Stimulated activated naive B cell treated with anti-CD40 and anti-IgM and Interleukin-4, amounts not matched to agents 10 μg/mL and 1 μg/mL and 100 μg/mL, for 72 hours (primary cell): ENCODE measurements around the gene GMDS.

ENCODE experiments used
- ATAC-seq, 2 donors: fragments of 150-1000 bp; cut with Tn5 transposase; replicated peaks; 2 replicates each; pipeline ENCODE4 v1.10.0; 2021; ENCODE audit warnings: moderate library complexity in 1 of 2
- DNase-seq: peaks from one replicate; pipeline ENCODE4 v3.0.0; 2021
- H3K27ac Mint-ChIP-seq: one replicate; pipeline ENCODE4 v1.8.0; 2022; ENCODE audit warnings: mild to moderate bottlenecking, mixed read lengths
- H3K27me3 Mint-ChIP-seq, 2 donors: one replicate each; pipeline ENCODE4 v1.8.0; 2022; ENCODE audit warnings: mixed read lengths in 2 of 2
- H3K36me3 Mint-ChIP-seq, 2 donors: one replicate each; pipeline ENCODE4 v1.8.0; 2022; ENCODE audit warnings: mixed read lengths in 2 of 2, mild to moderate bottlenecking in 1 of 2
- H3K4me1 Mint-ChIP-seq, 2 donors: one replicate each; pipeline ENCODE4 v1.8.0; 2022; ENCODE audit warnings: mixed read lengths in 2 of 2, mild to moderate bottlenecking in 1 of 2
- H3K4me3 Mint-ChIP-seq, 2 donors: one replicate each; pipeline ENCODE4 v1.8.0; 2022; ENCODE audit warnings: mild to moderate bottlenecking in 2 of 2, mixed read lengths in 2 of 2, moderate library complexity in 1 of 2
- H3K9me3 Mint-ChIP-seq, 2 donors: one replicate each; pipeline ENCODE4 v1.8.0; 2022; ENCODE audit warnings: mixed read lengths in 2 of 2, mild to moderate bottlenecking in 1 of 2

Gene GMDS

DNA sequence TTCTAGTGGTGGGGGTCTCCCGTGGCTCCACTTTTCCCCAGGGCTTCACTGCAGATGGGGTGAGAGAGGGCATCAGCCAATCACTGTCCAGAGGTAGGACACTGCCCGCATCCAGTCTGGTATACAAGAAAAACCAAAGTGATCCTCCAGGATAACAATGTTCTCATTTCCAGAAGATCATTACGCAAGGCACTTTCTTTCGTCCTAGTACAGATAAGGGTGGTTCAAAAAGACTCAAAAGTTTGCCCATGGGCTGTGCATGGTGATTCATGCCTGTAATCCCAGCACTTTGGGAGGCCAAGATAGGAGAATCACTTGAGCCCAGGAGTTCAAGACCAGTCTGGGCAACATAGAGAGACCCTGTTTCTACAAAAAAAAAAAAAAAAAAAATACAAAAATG lies 16.4 kb downstream of the GMDS start:
- no peaks in the 10 kb centered on the region for H3K9me3 Mint-ChIP-seq
- no peak overlapping the region for H3K27ac Mint-ChIP-seq
- no peaks in the 10 kb centered on the region for H3K27me3 Mint-ChIP-seq
- H3K4me1 Mint-ChIP-seq = peaks cover 22 to 28% of the 10 kb centered on the region in 2 donors
- H3K36me3 Mint-ChIP-seq = peaks cover 0 to 3% of the 10 kb centered on the region in 2 donors
- no peak for DNase-seq
- no peak for ATAC-seq
- H3K4me3 Mint-ChIP-seq = no peak overlapping the region

GRCh38 chr6:2228392-2228791 lies 17.0 kb downstream of the GMDS start:
- Mint-ChIP-seq H3K9me3 (no peaks in the 10 kb centered on the region), H3K36me3 (no peaks in the 10 kb centered on the region), H3K27ac (no peak overlapping the region), H3K4me3 (no peak overlapping the region), H3K4me1 (peaks cover 26 to 28% of the 10 kb centered on the region in 2 donors), H3K27me3 (no peaks in the 10 kb centered on the region)
- ATAC-seq (no peak), DNase-seq (no peak)

DNA sequence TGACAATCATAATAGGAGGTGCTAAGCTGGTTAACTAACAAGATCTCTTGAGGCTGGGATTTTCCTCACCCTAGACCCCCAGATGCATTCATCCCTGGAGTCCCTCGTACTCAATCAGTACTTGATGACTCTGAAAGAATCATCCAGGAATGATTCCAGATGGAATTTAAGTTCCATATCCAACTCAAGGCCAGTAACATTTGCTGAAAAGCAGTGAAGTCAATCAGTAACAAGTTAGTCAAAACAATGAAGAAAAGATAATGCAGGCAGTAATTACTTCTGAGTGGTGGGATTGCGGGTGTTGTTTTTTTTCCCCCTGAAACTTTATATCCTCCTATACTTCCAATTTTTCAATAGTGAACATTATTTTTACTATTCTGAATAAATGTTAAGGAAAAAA lies 18.6 kb downstream of the GMDS start:
- Mint-ChIP-seq H3K9me3 (no peaks in the 10 kb centered on the region), H3K36me3 (no peaks in the 10 kb centered on the region)

GRCh38 chr6:2225422-2226392 lies 19.7 kb downstream of the GMDS start:
- Mint-ChIP-seq H3K27ac (no peak overlapping the region), H3K36me3 (no peaks in the 10 kb centered on the region), H3K9me3 (no peaks in the 10 kb centered on the region), H3K27me3 (no peaks in the 10 kb centered on the region), H3K4me3 (no peak overlapping the region), H3K4me1 (peaks cover 22 to 23% of the 10 kb centered on the region in 2 donors)
- DNase-seq = no peak
- ATAC-seq = no peak

More for the DNA sequence above, 18.6 kb downstream of the GMDS start:
- Mint-ChIP-seq H3K27me3 (no peaks in the 10 kb centered on the region), H3K4me1 (peaks cover 24 to 26% of the 10 kb centered on the region in 2 donors), H3K4me3 (no peak overlapping the region), H3K27ac (no peak overlapping the region)
- DNase-seq (no peak), ATAC-seq (no peak)

- Mint-ChIP-seq H3K27me3 (no peaks in the 10 kb centered on the region), H3K4me3 (no peak overlapping the region), H3K27ac (no peak overlapping the region), H3K36me3 (no peaks in the 10 kb centered on the region), H3K9me3 (no peaks in the 10 kb centered on the region), H3K4me1 (peaks cover 17 to 20% of the 10 kb centered on the region in 2 donors)
- ATAC-seq = no peak
- DNase-seq = no peak
Measured at GRCh38 chr6:2224847-2225382, 20.5 kb downstream of the GMDS start.

- H3K27ac Mint-ChIP-seq = peak overlapping the region; percentile 82
- H3K9me3 Mint-ChIP-seq = no peaks in the 10 kb centered on the region
- no peaks in the 10 kb centered on the region for H3K36me3 Mint-ChIP-seq
- no peaks in the 10 kb centered on the region for H3K27me3 Mint-ChIP-seq
- ATAC-seq = peak; percentile 38 to 63
- no peak for DNase-seq
- H3K4me3 Mint-ChIP-seq = peak overlapping the region; percentile 77 to 85
- H3K4me1 Mint-ChIP-seq = peaks cover 13 to 16% of the 10 kb centered on the region in 2 donors
Measured at GRCh38 chr6:2222275-2222842, 23.0 kb downstream of the GMDS start.

- ATAC-seq = peak; percentile 77 to 84
- DNase-seq = no peak
- no peaks in the 10 kb centered on the region for H3K9me3 Mint-ChIP-seq
- peak overlapping the region; percentile 82 for H3K27ac Mint-ChIP-seq
- peaks cover 13 to 17% of the 10 kb centered on the region in 2 donors for H3K4me1 Mint-ChIP-seq
- peak overlapping the region; percentile 77 to 85 for H3K4me3 Mint-ChIP-seq
- H3K36me3 Mint-ChIP-seq = no peaks in the 10 kb centered on the region
- H3K27me3 Mint-ChIP-seq = no peaks in the 10 kb centered on the region
Measured at GRCh38 chr6:2221726-2222274, 23.6 kb downstream of the GMDS start.

- Mint-ChIP-seq H3K9me3 (no peaks in the 10 kb centered on the region), H3K27me3 (no peaks in the 10 kb centered on the region), H3K36me3 (no peaks in the 10 kb centered on the region), H3K4me3 (no peak overlapping the region), H3K4me1 (peaks cover 18 to 21% of the 10 kb centered on the region in 2 donors), H3K27ac (no peak overlapping the region)
- ATAC-seq (no peak), DNase-seq (no peak)
Measured at GRCh38 chr6:2220154-2220553, 25.3 kb downstream of the GMDS start.

DNA sequence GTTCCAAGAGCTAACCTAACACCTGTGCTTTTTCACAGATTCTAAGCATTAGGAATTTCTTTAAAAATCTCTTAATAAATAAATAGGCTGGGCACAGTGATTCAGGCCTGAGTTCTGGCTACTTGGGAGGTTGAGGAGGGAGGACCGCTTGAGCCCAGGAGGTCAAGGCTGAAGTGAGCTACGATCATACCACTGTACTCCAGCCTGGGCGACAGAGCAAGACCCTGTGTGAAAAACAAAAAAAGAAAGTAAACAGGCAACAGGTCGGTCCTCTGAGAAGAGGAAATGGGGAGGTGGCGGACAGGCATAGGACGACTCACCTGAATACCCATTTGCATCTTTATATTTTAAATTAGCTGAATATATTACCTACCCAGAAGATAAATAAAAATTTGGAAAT lies 26.5 kb downstream of the GMDS start:
- DNase-seq (no peak), ATAC-seq (no peak)
- Mint-ChIP-seq H3K36me3 (peaks cover 0 to 3% of the 10 kb centered on the region in 2 donors), H3K27me3 (no peaks in the 10 kb centered on the region), H3K4me1 (peaks cover 22 to 23% of the 10 kb centered on the region in 2 donors), H3K9me3 (no peaks in the 10 kb centered on the region), H3K27ac (no peak overlapping the region), H3K4me3 (no peak overlapping the region)

- peaks cover 0 to 3% of the 10 kb centered on the region in 2 donors for H3K36me3 Mint-ChIP-seq
- peaks cover 11 to 15% of the 10 kb centered on the region in 2 donors for H3K4me1 Mint-ChIP-seq
- H3K27me3 Mint-ChIP-seq = no peaks in the 10 kb centered on the region
- no peaks in the 10 kb centered on the region for H3K9me3 Mint-ChIP-seq
- no peak overlapping the region for H3K27ac Mint-ChIP-seq
- no peak overlapping the region for H3K4me3 Mint-ChIP-seq
- ATAC-seq = no peak
- DNase-seq = no peak
Measured at GRCh38 chr6:2216794-2217383, 28.5 kb downstream of the GMDS start.

- ATAC-seq (no peak), DNase-seq (no peak)
- Mint-ChIP-seq H3K4me3 (no peak overlapping the region), H3K4me1 (peaks cover 9% of the 10 kb centered on the region in 2 donors), H3K27ac (no peak overlapping the region), H3K27me3 (no peaks in the 10 kb centered on the region), H3K36me3 (peaks cover 0 to 3% of the 10 kb centered on the region in 2 donors), H3K9me3 (no peaks in the 10 kb centered on the region)
Measured at GRCh38 chr6:2215342-2215741, 30.1 kb downstream of the GMDS start.

GRCh38 chr6:2213086-2213485 lies 32.3 kb downstream of the GMDS start:
- H3K27me3 Mint-ChIP-seq = no peaks in the 10 kb centered on the region
- no peak for ATAC-seq
- peaks cover 0 to 3% of the 10 kb centered on the region in 2 donors for H3K36me3 Mint-ChIP-seq
- H3K9me3 Mint-ChIP-seq = no peaks in the 10 kb centered on the region
- DNase-seq = no peak
- H3K27ac Mint-ChIP-seq = no peak overlapping the region
- peaks cover 9% of the 10 kb centered on the region in 2 donors for H3K4me1 Mint-ChIP-seq
- H3K4me3 Mint-ChIP-seq = no peak overlapping the region

- ATAC-seq (peak; percentile 62 to 82), DNase-seq (no peak)
- Mint-ChIP-seq H3K36me3 (peaks cover 0 to 4% of the 10 kb centered on the region in 2 donors), H3K27ac (no peak overlapping the region), H3K4me1 (no peaks in the 10 kb centered on the region), H3K9me3 (no peaks in the 10 kb centered on the region), H3K27me3 (no peaks in the 10 kb centered on the region), H3K4me3 (no peak overlapping the region)
Measured at GRCh38 chr6:2209226-2209809, 36.1 kb downstream of the GMDS start.

GRCh38 chr6:2208468-2208867 lies 36.9 kb downstream of the GMDS start:
- Mint-ChIP-seq H3K27me3 (no peaks in the 10 kb centered on the region), H3K4me3 (no peak overlapping the region), H3K36me3 (peaks cover 0 to 4% of the 10 kb centered on the region in 2 donors), H3K4me1 (no peaks in the 10 kb centered on the region), H3K27ac (no peak overlapping the region), H3K9me3 (no peaks in the 10 kb centered on the region)
- DNase-seq = no peak
- ATAC-seq = no peak
